HL-60 (cell line): Measurements from ENCODE around the gene CNTNAP2.

Experiments used
- DNase-seq, 2 experiments: peaks; one replicate each; pipeline ENCODE4 v3.0.0-alpha.2; 2010 to 2020; ENCODE audit warnings: low read depth in 1 of 2, low spot score in 1 of 2
- H3K27ac ChIP-seq: fragments of 250-450 bp; sonication (Bioruptor Pico); replicated peaks from 2 replicates; pipeline ENCODE4 v1.5.1; 2020; ENCODE audit warnings: mild to moderate bottlenecking, moderate library complexity
- H3K27me3 ChIP-seq: fragments of 250-450 bp; sonication (Bioruptor Pico); 2 replicates; pipeline ENCODE4 v1.5.1; 2021; ENCODE audit warnings: mild to moderate bottlenecking, moderate library complexity; ENCODE audit not compliant: insufficient read depth, poor library complexity, severe bottlenecking
- H3K4me3 ChIP-seq: replicated peaks from 2 replicates; pipeline ENCODE4 v1.5.1; 2011; ENCODE audit warnings: mild to moderate bottlenecking, control low read depth, low read length; ENCODE audit not compliant: insufficient read depth
- GABPA ChIP-seq: IDR thresholded peaks from 2 replicates; pipeline ENCODE4 v1.6.1; 2012; ENCODE audit warnings: low read depth
- POLR2AphosphoS5 ChIP-seq: IDR thresholded peaks from 2 replicates; pipeline ENCODE4 v1.6.1; 2012; ENCODE audit warnings: low read depth
- SPI1 ChIP-seq: IDR thresholded peaks from 2 replicates; pipeline ENCODE4 v1.6.1; 2012; ENCODE audit warnings: low read depth, mild to moderate bottlenecking, borderline replicate concordance
- TF ChIP-seq, protein P1 (sequence below): IDR thresholded peaks from 2 replicates; pipeline ENCODE4 v1.6.1; 2012; ENCODE audit warnings: low read depth; ENCODE audit not compliant: insufficient replicate concordance
- TF ChIP-seq, protein P2 (sequence below): IDR thresholded peaks from one replicate; pipeline ENCODE4 v1.5.1; 2011; ENCODE audit warnings: low read length, control low read depth, inconsistent platforms; ENCODE audit not compliant: insufficient read depth

CNTNAP2 gene

DNA sequence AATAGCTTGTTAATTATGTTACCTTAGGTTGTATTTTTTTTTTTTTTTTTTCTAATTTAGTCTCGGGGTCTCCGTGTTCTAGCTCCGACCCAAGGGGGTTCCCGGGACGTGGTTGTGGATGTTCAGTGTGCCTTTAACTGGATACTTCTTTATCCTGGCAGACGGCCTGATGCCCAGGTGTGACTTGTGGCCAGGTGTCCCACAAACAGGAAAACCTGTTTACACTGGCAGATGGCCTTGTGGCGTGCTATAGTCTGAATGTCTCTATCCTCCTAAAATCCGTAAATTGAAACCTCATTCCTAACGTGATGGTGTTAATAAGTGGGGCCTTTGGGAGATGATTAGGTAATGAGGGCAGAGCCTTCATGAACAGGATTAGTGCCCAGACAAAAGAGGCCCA, 1927.6 kb downstream of the CNTNAP2 start:
- Histone ChIP-seq H3K27me3 (no peaks in the 10 kb centered on the region), H3K27ac (no peak overlapping the region), H3K4me3 (no peak overlapping the region)
- no peak for DNase-seq
- TF ChIP-seq SPI1 (no peak), POLR2AphosphoS5 (no peak), GABPA (no peak)
- TF ChIP-seq, protein P1, sequence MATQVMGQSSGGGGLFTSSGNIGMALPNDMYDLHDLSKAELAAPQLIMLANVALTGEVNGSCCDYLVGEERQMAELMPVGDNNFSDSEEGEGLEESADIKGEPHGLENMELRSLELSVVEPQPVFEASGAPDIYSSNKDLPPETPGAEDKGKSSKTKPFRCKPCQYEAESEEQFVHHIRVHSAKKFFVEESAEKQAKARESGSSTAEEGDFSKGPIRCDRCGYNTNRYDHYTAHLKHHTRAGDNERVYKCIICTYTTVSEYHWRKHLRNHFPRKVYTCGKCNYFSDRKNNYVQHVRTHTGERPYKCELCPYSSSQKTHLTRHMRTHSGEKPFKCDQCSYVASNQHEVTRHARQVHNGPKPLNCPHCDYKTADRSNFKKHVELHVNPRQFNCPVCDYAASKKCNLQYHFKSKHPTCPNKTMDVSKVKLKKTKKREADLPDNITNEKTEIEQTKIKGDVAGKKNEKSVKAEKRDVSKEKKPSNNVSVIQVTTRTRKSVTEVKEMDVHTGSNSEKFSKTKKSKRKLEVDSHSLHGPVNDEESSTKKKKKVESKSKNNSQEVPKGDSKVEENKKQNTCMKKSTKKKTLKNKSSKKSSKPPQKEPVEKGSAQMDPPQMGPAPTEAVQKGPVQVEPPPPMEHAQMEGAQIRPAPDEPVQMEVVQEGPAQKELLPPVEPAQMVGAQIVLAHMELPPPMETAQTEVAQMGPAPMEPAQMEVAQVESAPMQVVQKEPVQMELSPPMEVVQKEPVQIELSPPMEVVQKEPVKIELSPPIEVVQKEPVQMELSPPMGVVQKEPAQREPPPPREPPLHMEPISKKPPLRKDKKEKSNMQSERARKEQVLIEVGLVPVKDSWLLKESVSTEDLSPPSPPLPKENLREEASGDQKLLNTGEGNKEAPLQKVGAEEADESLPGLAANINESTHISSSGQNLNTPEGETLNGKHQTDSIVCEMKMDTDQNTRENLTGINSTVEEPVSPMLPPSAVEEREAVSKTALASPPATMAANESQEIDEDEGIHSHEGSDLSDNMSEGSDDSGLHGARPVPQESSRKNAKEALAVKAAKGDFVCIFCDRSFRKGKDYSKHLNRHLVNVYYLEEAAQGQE = no peak
- TF ChIP-seq, protein P2, sequence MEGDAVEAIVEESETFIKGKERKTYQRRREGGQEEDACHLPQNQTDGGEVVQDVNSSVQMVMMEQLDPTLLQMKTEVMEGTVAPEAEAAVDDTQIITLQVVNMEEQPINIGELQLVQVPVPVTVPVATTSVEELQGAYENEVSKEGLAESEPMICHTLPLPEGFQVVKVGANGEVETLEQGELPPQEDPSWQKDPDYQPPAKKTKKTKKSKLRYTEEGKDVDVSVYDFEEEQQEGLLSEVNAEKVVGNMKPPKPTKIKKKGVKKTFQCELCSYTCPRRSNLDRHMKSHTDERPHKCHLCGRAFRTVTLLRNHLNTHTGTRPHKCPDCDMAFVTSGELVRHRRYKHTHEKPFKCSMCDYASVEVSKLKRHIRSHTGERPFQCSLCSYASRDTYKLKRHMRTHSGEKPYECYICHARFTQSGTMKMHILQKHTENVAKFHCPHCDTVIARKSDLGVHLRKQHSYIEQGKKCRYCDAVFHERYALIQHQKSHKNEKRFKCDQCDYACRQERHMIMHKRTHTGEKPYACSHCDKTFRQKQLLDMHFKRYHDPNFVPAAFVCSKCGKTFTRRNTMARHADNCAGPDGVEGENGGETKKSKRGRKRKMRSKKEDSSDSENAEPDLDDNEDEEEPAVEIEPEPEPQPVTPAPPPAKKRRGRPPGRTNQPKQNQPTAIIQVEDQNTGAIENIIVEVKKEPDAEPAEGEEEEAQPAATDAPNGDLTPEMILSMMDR = no peak

DNA sequence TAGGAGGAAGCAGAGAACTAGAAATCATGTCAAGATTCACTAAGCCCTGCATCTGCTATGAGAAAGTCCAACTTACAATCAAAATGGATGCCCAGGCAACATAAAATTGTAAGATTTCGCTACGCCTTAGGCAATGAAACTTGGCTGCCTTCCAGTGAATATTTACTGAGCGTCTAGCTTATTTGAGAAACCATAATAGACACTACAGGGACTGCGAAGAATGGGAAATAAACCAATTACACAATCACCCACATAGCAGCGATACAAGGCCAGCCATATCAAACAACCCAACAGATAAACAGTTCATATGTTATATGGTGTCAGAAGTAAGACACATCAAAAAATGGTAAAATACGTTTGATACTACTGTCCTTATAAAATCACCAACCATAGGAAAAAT, 1928.9 kb downstream of the CNTNAP2 start:
- Histone ChIP-seq H3K4me3 (no peak overlapping the region), H3K27me3 (no peaks in the 10 kb centered on the region), H3K27ac (no peak overlapping the region)
- no peak for TF ChIP-seq POLR2AphosphoS5
- no peak for TF ChIP-seq GABPA
- TF ChIP-seq, protein P2 = no peak
- TF ChIP-seq, protein P1 = no peak
- no peak for DNase-seq

DNA sequence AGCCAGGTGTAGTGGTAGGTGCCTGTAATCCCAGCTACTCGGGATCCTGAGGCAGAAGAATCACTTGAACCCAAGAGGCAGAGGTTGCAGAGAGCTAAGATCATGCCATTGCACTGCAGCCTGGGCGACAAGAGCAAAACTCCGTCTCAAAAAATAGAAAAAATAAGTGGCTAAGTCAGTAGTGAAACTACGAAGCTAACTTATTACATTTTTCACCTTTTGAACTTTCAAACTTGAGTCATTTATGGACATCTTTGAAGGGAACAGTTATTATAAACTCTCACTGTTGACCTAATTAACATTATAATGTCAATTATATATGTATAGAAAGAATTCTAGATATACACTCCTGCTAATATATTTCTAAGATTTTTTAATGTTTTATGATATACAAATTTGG, 1932.5 kb downstream of the CNTNAP2 start:
- no peaks in the 10 kb centered on the region for H3K27me3 ChIP-seq
- H3K27ac ChIP-seq = no peak overlapping the region
- no peak overlapping the region for H3K4me3 ChIP-seq
- TF ChIP-seq, protein P2 = no peak
- TF ChIP-seq SPI1 = no peak
- TF ChIP-seq, protein P1 = no peak
- no peak for TF ChIP-seq POLR2AphosphoS5
- no peak for TF ChIP-seq GABPA
- DNase-seq = no peak
